Skeletal muscle tissue (tissue), 4 donors: ENCODE measurements around the gene BRINP1. TPM values are rescaled to one million over a fixed set of nuclear protein-coding genes. Genes with fewer than 3 reads are reported as not detected.

Experiments used
- H3K27ac ChIP-seq: one replicate; pipeline ENCODE4 v1.7.0; 2013; ENCODE audit warnings: mild to moderate bottlenecking, low read depth, low read length, inconsistent platforms
- H3K27me3 ChIP-seq, 3 donors: one replicate each; pipeline ENCODE4 v1.7.0; 2013; ENCODE audit warnings: low read length in 3 of 3; ENCODE audit not compliant: control insufficient read depth in 3 of 3, insufficient read depth in 3 of 3
- H3K36me3 ChIP-seq, 3 donors: one replicate each; pipeline ENCODE4 v1.7.0; 2013; ENCODE audit warnings: low read length in 3 of 3; ENCODE audit not compliant: control insufficient read depth in 3 of 3, insufficient read depth in 3 of 3
- H3K4me1 ChIP-seq, 3 donors: one replicate each; pipeline ENCODE4 v1.7.0; 2013; ENCODE audit warnings: low read length in 3 of 3, mild to moderate bottlenecking in 3 of 3; ENCODE audit not compliant: control insufficient read depth in 3 of 3, insufficient read depth in 3 of 3
- H3K4me3 ChIP-seq, 3 donors: one replicate each; pipeline ENCODE4 v1.7.0; 2013; ENCODE audit warnings: low read length in 3 of 3
- H3K9ac ChIP-seq, 3 donors: one replicate each; pipeline ENCODE4 v1.7.0; 2013; ENCODE audit warnings: low read length in 3 of 3, mild to moderate bottlenecking in 3 of 3, moderate library complexity in 2 of 3, low read depth in 1 of 3
- H3K9me3 ChIP-seq, 3 donors: one replicate each; pipeline ENCODE4 v1.7.0; 2013; ENCODE audit warnings: low read length in 3 of 3; ENCODE audit not compliant: control insufficient read depth in 3 of 3
- total RNA-seq: library from RNA; depleted of rRNA; stranded (reverse); fragments of >200 nt; gene quantifications from one replicate; pipeline ENCODE4 v1.2.3, GENCODE V29; 2014
- donor health status: Osteomylitis.

BRINP1 gene
- total RNA-seq, 1 donor from 2014 or later, result under 0.01 TPM

DNA sequence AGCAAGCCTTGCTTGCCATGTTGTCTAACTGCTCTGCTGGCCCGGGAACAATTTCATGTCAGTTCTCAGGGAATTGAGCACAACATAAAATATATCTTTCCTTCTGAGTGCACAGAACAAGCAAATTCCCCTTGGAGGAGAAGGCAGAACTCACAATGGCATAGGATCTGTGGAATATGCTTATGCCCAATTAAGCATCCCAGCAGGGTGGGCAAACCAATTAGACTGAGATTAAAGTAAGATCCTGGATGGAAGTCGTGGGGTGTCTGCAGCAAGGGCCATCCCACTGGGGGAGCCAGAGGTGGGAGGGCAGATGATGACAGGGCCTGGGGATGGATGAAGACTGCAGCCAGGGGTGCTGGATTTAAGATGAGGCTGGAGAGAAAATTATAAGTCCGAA lies 114.1 kb downstream of the BRINP1 start:
- no peaks in the 10 kb centered on the region for H3K27me3 ChIP-seq

DNA sequence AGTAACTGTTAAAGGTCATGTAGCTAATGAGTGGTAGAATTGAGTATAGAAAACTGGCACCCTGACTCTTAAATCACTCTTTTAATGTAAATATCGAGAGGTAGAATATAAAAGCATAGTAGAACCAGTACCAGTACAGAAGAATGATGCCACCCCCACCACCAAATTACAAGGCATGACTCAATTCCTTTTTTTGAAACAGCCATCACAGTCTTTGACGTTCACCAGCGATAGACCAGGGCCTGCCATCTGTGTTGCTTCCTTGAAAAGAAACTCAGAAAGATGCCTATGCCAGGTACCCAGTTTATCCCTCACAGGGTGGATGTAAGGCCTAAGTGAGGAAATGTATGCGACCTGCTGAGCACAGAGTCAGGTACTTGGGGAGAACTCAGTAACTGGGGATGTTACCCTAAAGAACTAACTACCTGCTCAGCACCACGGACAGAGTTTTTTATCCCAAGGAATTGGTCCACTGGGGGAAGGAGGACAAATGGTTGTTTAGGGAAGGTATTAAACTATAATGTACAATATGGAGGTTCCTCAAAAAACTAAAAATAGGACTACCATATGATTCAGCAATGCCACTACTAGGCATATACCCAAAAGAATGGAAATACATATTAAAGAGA lies 116.5 kb downstream of the BRINP1 start:
- no peak overlapping the region for H3K27ac ChIP-seq
- H3K9me3 ChIP-seq, result no peaks in the 10 kb centered on the region
- H3K9ac ChIP-seq, result no peak overlapping the region
- H3K36me3 ChIP-seq, result no peaks in the 10 kb centered on the region
- H3K27me3 ChIP-seq, result no peaks in the 10 kb centered on the region
- H3K4me3 ChIP-seq, result no peak overlapping the region
- no peaks in the 10 kb centered on the region for H3K4me1 ChIP-seq

More for the DNA sequence above, 114.1 kb downstream of the BRINP1 start:
- Histone ChIP-seq H3K27ac (no peak overlapping the region), H3K4me3 (no peak overlapping the region), H3K9ac (no peak overlapping the region), H3K4me1 (no peaks in the 10 kb centered on the region), H3K36me3 (no peaks in the 10 kb centered on the region), H3K9me3 (no peaks in the 10 kb centered on the region)

DNA sequence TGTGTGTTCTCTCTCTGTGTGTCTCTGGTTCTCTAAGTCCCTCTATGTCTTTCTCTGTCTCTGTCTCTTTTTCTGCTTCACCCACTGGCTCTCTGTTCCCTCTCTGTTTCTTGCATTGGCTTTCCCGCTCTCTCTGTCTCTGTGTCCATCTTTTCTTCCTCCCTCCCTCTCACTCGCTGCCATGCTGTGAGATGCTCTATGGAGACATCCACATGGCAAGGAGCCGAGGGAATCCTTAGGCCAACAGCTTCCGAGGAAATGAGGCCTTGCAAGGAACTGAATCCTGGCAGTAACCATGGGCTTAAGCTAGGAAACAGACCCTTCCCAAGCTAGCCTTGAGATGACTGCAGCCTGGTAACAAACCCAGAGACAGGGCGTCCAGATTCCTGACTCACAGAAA lies 117.3 kb downstream of the BRINP1 start:
- Histone ChIP-seq H3K9ac (no peak overlapping the region), H3K27me3 (no peaks in the 10 kb centered on the region), H3K4me1 (no peaks in the 10 kb centered on the region)

DNA sequence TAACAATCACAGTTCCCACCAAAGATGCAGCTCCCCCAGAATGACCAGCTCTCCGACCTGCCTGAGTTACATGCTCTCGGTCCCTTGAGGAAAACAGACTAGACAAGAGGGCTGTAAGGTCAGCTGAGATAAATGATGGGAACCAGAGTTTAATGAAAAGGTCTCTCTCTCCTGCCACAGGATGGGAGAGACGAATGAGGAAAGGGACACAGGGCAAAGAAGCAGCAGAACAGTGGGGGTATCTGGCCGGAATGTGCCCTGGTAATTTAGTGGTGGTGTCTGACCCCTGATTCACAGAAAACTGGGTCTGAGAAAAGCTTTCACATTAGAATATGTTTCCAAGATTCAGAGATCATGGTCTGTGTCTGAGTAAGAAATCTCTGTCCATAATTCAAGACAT lies 118.5 kb downstream of the BRINP1 start:
- Histone ChIP-seq H3K27me3 (no peaks in the 10 kb centered on the region), H3K27ac (no peak overlapping the region), H3K4me1 (no peaks in the 10 kb centered on the region), H3K36me3 (no peaks in the 10 kb centered on the region), H3K9ac (no peak overlapping the region), H3K9me3 (no peaks in the 10 kb centered on the region), H3K4me3 (no peak overlapping the region)

More for the DNA sequence above, 117.3 kb downstream of the BRINP1 start:
- H3K9me3 ChIP-seq, result no peaks in the 10 kb centered on the region
- no peaks in the 10 kb centered on the region for H3K36me3 ChIP-seq
- H3K27ac ChIP-seq, result no peak overlapping the region
- no peak overlapping the region for H3K4me3 ChIP-seq

DNA sequence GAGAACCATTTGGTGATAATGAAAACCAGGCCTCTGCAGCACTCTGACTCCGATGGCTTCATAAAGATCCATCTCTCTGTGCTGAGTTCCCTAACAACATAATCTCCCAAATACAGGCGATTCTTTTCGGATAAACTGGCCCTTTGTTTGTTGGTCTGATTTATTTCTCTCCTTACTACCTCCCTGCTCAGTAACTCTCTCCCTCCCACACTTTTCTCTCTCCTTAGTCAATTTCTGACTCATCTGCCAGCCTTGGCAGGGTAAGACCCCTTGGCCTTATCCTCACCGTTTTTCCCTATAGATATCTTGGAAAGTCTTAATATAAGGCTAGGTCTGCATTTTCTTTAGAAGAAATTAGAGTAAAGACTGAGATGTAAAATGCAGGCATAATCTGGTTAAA lies 128.7 kb downstream of the BRINP1 start:
- no peak overlapping the region for H3K4me3 ChIP-seq
- H3K9me3 ChIP-seq, result no peaks in the 10 kb centered on the region
- H3K4me1 ChIP-seq, result no peaks in the 10 kb centered on the region
- no peaks in the 10 kb centered on the region for H3K36me3 ChIP-seq
- H3K9ac ChIP-seq, result no peak overlapping the region
- H3K27ac ChIP-seq, result no peak overlapping the region
- no peaks in the 10 kb centered on the region for H3K27me3 ChIP-seq

GRCh38 chr9:119234636-119235035 lies 134.6 kb downstream of the BRINP1 start:
- Histone ChIP-seq H3K27ac (no peak overlapping the region), H3K4me3 (no peak overlapping the region), H3K9me3 (no peaks in the 10 kb centered on the region), H3K36me3 (no peaks in the 10 kb centered on the region), H3K9ac (no peak overlapping the region), H3K27me3 (no peaks in the 10 kb centered on the region), H3K4me1 (no peaks in the 10 kb centered on the region)

DNA sequence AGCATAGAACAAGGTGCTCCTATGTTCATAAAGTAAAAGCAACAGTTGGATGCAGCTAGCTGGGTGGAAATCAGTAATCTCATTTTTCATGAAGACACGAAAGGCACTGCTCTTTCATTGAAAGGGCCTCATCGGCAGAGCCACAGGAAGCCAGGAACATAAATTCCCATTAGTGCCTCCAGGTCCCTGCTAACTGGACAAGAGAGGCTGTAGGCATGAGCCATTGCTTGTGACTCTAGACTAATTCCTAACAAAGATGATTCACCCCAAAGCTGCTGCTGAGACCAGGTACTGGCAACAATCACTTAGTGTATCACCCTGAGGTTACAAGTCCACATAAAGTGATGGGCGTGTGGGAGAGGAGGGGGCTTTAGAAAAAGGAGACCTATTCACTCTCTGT lies 141.8 kb downstream of the BRINP1 start:
- Histone ChIP-seq H3K4me1 (no peaks in the 10 kb centered on the region), H3K4me3 (no peak overlapping the region), H3K9ac (no peak overlapping the region), H3K36me3 (no peaks in the 10 kb centered on the region), H3K27me3 (no peaks in the 10 kb centered on the region), H3K9me3 (no peaks in the 10 kb centered on the region), H3K27ac (no peak overlapping the region)

DNA sequence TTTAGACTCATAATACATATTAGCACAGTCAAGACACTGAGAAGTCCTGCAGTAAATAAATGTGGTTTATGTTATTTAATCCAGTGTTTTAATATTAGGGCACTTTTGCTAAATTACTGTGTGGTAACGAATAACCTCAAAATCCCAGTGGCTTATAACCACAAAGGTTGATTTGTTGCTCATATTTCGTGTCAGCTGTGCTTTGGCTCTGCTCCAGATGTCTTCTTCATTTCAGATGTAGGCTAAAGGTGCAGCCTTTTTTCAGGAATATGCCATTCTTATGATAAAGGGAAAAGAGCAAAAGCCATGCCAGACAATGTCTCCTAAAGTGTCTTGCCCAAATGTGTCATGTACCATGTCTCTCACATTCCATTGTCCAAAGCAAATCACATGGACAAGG lies 144.8 kb downstream of the BRINP1 start:
- Histone ChIP-seq H3K9ac (no peak overlapping the region), H3K36me3 (no peaks in the 10 kb centered on the region), H3K9me3 (no peaks in the 10 kb centered on the region), H3K27me3 (no peaks in the 10 kb centered on the region), H3K4me1 (no peaks in the 10 kb centered on the region), H3K4me3 (no peak overlapping the region), H3K27ac (no peak overlapping the region)

DNA sequence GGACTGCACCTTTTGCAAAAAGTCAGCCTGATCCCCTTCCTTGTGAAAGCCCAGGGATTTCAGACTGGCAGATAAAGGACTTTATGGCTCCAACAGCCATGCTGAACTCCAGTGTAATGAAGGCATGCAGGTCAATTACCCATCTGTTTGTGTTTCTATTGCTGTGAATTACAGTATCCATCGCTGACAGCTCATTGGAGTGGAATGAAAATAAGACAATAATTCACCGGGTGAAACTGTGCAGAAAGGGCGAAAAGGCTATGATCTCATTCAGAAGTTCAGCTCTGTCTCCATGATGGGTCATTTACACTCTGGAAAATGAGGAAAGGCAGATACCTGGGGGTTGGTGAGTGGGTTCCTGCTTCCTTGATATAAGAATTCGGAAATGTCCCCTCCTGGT lies 148.0 kb downstream of the BRINP1 start:
- H3K9me3 ChIP-seq, result no peaks in the 10 kb centered on the region
- no peak overlapping the region for H3K27ac ChIP-seq
- no peak overlapping the region for H3K9ac ChIP-seq
- H3K27me3 ChIP-seq, result no peaks in the 10 kb centered on the region
- no peaks in the 10 kb centered on the region for H3K4me1 ChIP-seq
- H3K4me3 ChIP-seq, result no peak overlapping the region
- no peaks in the 10 kb centered on the region for H3K36me3 ChIP-seq

DNA sequence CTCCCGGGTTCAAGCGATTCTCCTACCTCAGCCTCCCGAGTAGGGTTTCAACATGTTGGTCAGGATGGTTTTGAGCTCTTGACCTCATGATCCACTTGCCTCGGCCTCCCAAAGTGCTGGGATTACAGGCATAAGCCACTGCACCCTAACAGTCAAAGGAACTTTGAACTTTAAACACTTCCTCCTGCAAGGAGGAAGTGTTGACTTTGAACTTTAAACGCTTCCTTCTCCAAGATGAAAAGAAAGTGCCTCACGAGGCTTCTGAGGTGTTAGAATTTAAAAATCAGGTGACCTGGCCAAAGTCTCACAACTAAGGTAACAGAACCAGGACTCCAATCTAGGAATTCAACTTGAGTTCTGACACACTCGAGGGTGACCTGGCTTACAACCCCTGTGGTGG lies 150.9 kb downstream of the BRINP1 start:
- no peak overlapping the region for H3K4me3 ChIP-seq
- H3K4me1 ChIP-seq, result no peaks in the 10 kb centered on the region
- no peak overlapping the region for H3K9ac ChIP-seq
- no peaks in the 10 kb centered on the region for H3K9me3 ChIP-seq
- H3K36me3 ChIP-seq, result no peaks in the 10 kb centered on the region
- H3K27me3 ChIP-seq, result no peaks in the 10 kb centered on the region
- H3K27ac ChIP-seq, result no peak overlapping the region
